NCI-H82 treated with DMSO at 0.1 percent for 48 hours (cell line): ENCODE results near the gene DDX50.
"Not testable (repeated sequence)": the region's sequence is repeated elsewhere in the genome, so short reads cannot be mapped to it uniquely, and the experiment has no call there.

Experiments
- DNase-seq: peaks from one replicate; lab custom pipeline; 2025; ENCODE audit not compliant: unreplicated experiment; lab: John Stamatoyannopoulos, UW

DDX50 gene, protein sequence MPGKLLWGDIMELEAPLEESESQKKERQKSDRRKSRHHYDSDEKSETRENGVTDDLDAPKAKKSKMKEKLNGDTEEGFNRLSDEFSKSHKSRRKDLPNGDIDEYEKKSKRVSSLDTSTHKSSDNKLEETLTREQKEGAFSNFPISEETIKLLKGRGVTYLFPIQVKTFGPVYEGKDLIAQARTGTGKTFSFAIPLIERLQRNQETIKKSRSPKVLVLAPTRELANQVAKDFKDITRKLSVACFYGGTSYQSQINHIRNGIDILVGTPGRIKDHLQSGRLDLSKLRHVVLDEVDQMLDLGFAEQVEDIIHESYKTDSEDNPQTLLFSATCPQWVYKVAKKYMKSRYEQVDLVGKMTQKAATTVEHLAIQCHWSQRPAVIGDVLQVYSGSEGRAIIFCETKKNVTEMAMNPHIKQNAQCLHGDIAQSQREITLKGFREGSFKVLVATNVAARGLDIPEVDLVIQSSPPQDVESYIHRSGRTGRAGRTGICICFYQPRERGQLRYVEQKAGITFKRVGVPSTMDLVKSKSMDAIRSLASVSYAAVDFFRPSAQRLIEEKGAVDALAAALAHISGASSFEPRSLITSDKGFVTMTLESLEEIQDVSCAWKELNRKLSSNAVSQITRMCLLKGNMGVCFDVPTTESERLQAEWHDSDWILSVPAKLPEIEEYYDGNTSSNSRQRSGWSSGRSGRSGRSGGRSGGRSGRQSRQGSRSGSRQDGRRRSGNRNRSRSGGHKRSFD

DNA sequence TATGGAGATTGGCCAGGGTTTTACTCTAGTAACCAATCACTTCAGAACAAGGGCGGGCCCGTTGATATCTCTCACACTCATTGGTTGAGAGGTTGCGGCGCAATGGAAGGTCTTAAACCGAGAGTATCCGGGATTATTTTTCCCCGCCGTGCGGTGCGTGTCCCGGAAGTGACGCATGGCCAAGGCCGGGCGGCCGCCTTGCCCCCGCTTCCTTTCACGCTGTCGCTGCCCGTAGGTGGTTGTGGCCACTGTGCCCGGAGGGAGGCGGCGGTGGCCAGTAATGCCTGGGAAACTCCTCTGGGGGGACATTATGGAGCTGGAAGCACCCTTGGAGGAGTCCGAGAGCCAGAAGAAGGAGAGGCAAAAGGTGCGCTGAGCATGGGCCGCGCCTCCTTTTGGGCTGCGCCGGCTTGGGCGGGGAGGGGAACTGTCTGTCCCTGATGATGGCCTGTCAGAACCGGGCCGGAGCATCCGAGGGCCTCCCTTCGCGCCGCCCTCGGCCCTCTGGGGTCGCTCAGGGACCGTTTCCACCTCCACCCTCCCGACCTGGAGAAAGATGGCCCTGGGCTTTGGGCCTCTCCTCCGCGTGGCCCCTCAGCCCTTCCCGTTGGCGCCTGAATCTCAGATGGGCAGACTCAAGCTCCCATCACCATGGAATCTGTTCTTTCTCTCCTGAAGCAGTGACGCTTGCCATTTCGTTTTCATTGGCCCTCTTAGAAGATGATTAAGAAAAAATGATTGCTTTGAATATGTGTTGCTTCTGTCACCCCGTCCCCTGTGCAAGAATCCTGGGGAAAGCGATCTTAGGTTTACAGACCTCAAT, at the start of gene DDX50:
Gene DDX50 (plus strand): TSS at position 211 of the 823 bp plus-strand sequence. CDS start 70 bp downstream, at position 281.
- peak; percentile 95 for DNase-seq

DNA sequence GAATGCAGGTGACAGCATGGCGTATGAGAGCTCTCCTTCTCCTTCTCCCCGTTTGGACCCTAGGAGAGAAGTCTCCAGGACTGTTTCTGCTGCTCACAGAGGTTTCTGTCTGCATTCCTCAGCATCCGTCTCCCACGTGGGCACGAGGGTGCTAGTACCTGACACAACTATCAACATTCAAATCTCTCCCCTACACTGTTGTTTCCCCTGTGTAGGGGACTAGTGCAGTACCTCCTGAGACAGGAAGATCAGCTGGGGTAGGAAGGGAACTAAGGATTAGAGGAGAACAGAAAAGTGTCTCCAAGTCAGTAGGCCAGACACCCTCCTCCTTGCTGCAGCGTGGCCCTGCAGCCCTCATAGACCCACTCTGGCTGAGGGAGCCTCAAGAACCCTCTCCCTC, 44.8 kb upstream of the DDX50 start:
- no peak for DNase-seq

DNA sequence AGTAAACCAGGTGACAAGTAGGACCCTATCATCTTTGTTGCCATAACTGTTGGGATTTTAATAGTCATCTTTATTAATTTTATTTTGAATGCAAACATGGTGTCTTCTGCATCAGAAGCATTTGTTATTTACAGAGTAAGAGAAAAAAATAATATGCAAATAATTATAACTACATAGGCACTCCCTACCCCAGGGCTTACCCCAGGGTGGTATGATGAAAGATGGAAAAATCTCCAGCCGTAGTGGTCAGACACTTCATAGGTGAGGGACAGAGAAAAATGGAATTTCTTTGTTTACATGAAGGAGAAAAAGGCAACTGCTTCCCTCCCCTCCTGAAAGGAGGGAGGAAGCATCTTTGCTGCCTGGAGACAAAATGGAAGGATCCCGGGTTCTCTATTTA, 44.1 kb upstream of the DDX50 start:
- DNase-seq: no peak

DNA sequence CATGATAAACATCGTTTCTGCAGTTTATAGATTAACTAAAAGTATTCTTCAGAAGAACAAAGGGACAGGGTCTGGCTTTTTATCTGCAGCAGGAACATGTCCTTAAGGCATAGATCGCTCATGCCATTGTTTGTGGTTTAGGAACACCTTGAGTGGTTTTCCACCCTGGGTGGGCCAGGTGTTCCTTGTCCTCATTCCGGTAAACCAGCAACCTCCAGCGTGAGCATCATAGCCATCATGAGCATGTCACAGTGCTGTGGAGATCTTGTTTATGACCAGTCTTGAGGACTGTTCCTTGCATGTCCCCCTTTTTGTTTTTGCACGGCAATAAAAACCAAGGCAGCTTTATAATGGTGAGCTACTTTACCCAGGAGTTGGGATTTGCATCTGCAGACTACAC, 39.9 kb upstream of the DDX50 start:
- no peak for DNase-seq

DNA sequence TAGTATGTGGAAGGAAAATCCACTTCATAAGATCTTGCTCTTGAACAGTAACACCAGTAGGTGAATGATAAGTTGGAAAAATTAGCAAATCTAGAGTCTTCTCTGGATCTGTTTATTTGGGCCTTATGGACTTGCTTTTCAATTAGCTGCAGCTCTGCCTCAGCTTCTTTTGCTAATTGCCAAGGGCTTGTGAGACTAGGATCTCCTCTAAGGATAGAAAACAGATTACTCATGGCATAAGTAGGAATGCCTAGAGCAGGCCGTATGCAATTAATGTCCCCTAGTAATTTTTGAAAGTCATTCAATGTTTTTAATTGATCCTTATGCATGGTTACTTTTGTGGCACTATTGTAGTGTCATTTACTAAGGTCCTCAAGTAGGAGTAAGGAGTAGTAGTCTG, 36.5 kb upstream of the DDX50 start:
- DNase-seq: no peak

DNA sequence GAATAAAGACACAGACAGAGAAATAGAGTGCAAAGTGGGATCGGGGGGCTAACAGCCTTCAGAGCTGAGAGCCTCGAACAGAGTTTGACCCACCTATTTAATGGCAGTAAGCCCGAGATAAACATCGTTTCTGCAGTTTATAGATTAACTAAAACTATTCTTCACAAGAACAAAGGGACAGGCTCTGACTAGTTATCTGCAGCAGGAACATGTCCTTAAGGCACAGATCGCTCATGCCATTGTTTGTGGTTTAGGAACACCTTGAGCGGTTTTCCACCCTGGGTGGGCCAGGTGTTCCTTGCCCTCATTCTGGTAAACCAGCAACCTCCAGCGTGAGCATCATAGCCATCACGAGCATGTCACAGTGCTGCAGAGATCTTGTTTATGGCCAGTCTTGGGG, 32.9 kb upstream of the DDX50 start:
- not testable (repeated sequence) for DNase-seq

DNA sequence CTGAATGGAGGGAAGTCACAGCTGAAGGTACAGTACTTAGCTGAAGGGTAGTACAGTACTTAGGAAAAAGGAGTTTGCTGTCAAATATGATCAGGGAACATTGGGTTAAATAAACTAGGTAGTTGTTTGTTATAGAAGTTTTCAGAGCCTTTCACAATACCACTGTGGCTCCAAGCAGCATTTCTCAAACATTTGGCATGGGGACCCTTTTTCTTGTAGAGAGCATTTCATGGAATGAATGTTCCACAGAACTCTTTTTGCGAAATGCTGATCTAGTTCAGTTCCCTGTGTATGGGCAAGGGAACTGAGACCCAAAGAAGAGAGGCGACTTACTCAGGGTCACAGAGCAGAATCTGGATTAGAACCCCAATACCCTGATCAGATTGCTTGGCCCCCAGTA, 31.5 kb upstream of the DDX50 start:
- DNase-seq: no peak

DNA sequence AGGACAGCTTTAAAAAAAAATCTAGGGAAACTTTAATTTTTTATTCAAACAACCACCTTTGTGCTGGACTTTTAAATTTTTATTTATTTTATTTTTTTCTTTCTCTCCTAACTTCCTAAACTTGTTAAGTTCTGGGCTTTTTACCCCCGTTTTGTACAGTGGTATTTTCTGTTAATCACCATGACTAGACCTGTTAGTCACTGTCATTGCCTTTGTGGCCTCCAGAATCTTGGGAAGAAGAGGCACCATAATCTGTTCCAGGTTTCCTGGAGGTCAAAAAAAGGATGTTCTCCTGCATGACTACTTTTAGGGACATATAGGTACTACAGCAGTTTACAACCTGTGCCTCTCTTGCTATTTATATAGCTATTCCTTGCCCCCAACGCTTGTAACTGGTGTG, 31.1 kb upstream of the DDX50 start:
- no peak for DNase-seq

DNA sequence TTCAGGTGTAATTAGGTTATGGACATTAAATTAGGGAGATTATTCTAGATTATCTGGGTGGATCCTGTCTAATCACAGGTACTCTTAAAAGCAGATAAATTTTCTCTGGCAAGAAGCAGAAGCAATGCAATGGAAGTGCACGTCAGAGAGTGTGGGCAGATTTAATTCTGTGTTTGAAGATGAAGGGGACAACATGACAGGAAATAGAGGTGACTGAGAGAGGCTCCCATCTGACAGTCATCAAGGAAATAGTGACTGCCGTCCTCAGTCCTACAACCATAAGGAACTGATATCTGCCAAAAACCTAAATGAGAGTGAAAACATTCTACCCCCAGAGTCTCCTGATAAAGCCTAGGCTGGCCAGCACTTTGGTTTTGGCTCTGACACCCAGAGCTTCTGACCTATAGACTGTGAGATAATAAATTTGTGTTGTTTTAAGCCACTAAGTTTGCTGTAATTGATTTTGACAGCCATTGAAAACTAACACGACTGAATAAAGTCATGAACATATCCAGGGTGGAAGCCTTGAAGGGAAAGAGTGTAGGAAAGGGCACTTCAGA, 30.5 kb upstream of the DDX50 start:
- DNase-seq: no peak

DNA sequence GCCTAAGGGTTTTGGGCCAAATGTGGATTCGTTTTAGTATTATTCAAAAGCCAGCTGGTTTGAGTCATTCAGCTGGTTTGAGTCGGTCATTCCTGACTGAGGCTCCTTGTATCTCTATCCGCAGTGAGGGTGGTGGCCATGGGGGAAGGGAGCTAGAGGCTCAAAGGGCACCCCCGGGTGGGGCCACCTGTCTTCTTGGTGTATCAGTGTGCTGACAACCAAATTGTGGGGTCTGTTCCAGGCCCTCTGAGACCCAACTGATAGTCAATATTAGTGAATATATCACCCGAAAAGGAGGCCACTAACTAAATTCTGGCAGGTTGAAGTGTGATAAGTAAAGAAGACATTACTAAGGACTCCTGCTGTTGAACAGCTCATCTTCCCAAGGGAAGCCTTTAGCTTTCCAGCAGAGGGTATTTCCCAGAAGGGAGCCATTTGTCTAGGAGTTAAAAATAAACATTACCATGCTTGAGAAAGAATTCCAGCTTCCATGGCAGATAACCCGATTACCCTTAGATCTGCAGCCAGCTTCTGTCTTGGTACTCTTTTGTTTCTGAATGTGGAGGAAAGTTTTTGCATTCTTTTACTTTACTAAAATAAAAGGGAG, 29.9 kb upstream of the DDX50 start:
- peak; percentile 13 for DNase-seq

DNA sequence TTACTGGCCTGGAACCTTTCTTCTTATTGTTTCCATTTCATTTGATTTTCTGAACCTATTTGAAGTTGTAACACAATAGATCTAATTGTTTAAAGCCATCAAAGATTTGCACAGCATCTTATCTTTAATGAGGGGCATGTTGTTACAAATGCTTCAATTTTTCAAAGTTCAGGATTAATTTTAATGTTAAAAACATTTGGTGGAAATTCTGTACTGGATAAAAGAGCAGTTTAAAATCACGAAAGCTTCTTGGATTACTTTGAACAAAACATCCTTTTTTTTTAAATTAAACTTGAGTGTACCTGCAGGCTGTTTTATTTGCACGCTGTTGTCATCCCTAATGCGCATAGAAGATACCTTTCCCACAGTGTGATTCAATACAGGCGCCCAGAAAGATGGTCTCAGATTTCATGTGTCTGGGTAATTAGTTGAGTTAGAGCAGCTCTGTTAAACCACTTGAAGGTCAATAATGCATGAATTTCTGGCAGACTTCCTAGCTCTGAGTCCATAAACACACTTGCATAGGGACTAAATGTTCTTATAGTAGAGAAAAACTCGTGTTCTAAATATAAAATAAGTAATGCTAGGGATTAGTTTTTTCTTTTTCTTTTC, 29.3 kb upstream of the DDX50 start:
- DNase-seq: peak; percentile 5

DNA sequence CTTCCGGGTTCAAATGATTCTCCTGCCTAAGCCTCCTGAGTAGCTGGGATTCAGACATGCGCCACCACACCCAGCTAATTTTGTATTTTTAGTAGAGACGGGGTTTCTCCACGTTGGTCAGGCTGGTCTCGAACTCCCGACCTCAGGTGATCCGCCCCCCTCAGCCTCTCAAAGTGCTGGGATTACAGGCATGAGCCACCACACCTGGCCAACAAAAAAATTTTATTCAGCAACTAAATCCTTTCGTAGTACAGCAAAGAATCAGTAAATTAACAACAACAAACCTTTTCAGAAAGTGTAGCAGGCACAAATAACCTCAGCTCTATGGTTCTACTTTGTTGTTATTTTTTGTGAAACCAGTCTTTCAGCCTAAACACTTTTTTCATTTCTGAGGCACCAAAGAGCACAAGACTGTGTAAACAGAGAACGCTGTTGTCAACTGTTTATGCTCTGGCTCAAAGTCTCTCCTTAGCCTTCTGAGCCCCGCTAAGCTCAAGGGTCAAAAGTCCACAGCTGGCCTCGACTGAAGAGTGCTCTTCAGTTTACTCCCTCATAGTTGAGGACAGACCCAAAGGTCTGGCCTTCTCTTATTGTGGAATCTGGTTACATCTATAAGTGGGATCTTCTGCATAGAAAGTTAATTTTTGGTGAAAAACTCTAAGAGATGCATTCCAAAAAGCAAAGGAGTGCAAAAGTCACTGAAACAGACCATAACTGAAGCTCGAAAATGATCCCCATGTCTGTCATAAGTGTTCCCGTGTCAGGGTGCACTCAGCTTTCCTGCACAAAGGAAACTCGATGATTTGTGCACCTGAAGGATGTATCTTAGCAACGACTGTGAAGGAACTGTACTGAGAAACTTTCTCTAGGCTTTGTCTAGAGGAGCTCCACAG, 24.6 kb upstream of the DDX50 start:
- DNase-seq: no peak

DNA sequence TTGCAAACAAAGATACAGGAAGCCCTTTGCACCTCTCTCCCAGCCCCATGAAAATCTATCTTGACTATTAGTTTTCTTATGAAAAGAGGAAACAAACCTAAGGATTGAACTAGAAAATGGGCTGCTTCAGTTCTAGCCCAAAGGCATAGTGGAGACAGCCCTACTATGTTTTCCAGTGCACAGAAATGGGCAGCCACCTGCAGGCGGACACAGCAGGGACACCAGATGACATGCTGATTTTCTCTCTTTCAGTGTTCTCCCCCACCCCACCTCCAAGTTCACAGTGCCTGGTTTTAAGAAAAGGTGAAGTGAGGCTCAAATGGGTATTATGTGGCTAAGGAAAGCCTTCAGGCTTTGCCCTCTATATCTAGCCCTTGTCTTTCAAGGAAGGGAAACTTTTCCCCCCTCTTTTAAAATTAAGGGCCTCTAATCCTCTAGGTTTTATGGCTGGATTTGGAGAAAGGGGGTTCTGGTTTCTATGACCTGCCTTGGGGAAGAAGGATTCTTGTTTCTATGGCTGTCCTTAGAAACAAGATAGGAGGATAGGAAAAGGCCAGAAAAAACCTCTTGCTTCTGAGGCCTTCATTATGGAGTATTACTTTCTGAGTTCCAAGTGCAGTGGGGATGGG, 23.5 kb upstream of the DDX50 start:
- no peak for DNase-seq

DNA sequence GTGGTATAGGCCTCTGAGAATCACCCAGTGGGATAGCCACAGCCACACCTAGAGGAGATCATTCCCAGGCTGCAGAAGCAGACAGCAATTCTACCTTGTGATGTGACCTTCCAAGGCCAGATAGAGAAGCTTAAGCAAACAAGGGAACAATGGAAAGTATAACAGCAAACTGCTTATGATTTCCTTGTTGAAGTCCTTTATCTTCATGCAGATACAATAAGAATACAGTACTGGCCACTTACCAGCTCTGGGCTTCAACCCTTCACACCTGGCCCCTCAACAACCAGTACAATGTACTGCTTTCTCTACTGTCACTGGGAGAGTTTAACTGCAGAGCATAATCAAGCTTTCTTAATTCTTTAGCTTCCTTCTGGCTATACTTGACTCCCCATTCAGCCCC, 22.6 kb upstream of the DDX50 start:
- DNase-seq: no peak

DNA sequence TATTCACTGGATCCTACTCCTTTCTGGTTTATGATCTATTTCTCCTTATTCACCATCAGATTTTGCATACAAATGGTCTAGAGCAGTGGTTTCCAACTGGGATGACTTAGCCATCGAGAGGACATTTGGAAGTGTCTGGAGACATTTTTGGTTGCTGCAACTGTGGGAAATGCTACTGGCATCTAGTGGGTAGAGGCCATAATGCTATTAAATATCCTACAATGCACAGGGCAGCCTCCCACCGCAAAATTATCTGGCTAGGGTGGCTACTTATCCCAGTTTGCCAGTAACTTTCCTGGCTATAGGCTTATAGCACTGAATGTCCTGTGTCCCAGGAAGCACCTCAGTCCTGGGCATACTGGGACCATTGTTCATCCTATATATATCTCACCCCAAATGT, 21.5 kb upstream of the DDX50 start:
- no peak for DNase-seq

DNA sequence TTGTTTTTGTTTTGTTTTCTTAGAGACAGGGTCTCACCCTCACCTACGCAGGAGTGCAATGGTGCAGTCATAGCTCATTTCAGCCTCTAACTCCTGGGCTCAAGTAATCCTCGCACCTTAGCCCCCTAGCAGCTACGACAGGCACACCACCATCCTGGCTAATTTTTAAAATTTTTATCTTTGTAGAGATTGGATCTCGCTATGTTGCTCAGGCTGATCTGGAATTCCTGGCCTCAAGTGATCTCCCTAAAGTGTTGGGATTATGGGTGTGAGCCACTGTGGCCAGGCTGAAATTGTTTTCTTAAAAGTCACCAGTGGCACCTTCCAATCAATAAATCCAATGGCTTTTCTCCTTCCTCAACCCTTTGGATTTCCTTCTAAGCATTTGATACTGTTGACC, 20.9 kb upstream of the DDX50 start:
- DNase-seq: no peak

DNA sequence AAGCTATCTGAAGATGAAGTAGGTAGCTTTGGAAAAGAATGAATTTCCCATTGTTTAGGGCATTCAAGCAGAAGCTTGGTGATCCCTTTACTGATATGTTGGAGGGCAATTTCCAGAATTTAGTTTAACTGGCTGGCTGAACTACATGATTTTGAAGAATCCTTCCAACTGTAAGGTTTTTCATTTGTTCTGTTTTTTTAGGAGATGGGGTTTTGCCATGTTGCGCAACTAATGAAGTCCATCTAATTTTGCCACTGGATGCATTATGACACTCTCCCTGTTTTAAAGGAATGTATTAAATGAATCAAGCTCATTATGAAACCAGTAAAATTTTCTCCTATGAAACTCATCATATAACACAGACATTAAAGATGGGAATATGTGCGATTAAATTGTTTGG, 6.1 kb upstream of the DDX50 start:
- no peak for DNase-seq

DNA sequence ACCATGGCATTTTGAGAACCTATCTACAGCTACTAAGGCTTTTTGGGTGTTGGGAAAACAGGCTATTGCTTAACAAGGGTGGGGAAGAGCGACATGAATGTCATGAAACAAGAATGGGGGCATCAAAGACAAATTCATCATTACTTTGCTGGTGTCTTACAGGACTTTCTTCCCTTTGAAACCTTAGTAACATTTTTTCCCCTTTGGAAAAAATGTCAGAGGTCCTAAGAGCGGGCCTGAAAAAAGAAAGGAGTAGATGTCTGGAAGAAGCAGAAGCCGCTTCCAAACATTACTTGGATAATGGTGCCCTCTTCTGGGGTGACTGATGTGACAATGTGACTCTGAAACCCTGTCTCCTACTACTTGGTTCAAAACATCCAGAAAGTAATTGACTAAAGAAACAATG, 3.8 kb upstream of the DDX50 start:
- peak; percentile 53 for DNase-seq

DNA sequence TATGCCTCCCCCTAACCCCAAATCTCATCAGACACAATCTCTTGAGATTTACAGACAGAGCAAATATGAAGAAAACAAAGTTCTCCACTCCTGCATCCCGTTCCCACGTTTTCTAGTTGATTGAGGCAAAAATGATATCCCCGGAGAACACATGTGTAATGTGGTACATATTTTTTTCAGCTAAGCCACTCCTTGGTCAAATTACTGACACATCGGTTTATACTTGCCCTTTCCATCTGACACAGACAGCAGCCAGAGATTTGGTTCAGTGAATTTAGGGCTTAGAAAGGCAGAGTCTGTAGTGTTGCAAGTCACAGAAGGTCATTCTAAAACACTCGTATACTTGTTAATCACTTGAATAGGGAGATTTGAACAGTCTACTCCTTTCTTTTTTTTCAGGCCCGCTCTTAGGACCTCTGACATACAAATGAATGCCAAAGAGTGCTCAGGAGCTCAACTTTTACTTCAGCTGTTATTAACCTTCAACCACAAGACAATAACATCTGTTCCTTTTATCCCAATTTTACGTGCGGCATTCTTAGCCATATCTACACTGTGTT, 1.8 kb upstream of the DDX50 start:
- DNase-seq: peak; percentile 12
